GM12872 (cell line): Measurements from ENCODE around the gene DPCD.

Source experiments
- CTCF ChIP-seq: IDR thresholded peaks from 3 replicates; pipeline ENCODE4 v1.5.1; 2011; ENCODE audit warnings: low read depth, mild to moderate bottlenecking, low read length, moderate library complexity; ENCODE audit not compliant: insufficient read depth

The DPCD gene

GRCh38 chr10:101612872-101613271 lies 24.8 kb downstream of the DPCD start:
- no peak for TF ChIP-seq CTCF

GRCh38 chr10:101613646-101614045 lies 25.5 kb downstream of the DPCD start:
- TF ChIP-seq CTCF: no peak

- no peak for TF ChIP-seq CTCF
These were observed 26.8 kb downstream of the DPCD start for GRCh38 chr10:101614663-101615524.

- no peak for TF ChIP-seq CTCF
These were observed 27.5 kb downstream of the DPCD start for GRCh38 chr10:101615525-101616116.

GRCh38 chr10:101616415-101617101 lies 28.4 kb downstream of the DPCD start:
- no peak for TF ChIP-seq CTCF

GRCh38 chr10:101617102-101617823 lies 29.1 kb downstream of the DPCD start:
- TF ChIP-seq CTCF: peak; percentile 39; the same call in 2 of the 3 replicates
